GM18505 (cell line): ENCODE results near the gene MYCBP2.
A peak's percentile ranks its signal among the peaks of the same experiment; 100 is the strongest.

Source experiments
- ATAC-seq: cut with Tn5 transposase; IDR thresholded peaks from one replicate; pipeline ENCODE4 v1.9.1; 2021; ENCODE audit not compliant: unreplicated experiment
- POLR2A ChIP-seq: IDR thresholded peaks from 4 replicates; pipeline ENCODE4 v1.6.1; 2011; ENCODE audit warnings: borderline replicate concordance; ENCODE audit not compliant: insufficient read depth, insufficient read length; ENCODE audit errors: extremely low read depth

Gene MYCBP2

GRCh38 chr13:77326905-77327604, at the start of gene MYCBP2:
TSS of gene MYCBP2 (minus strand) at chr13:77327094. CDS start at chr13:77326775, 319 bp downstream.
- TF ChIP-seq POLR2A, result peak; percentile 93
- ATAC-seq, result peak; percentile 50

- no peak for TF ChIP-seq POLR2A
- ATAC-seq, result no peak
Observed at GRCh38 chr13:77375560-77376108, 48.7 kb upstream of the MYCBP2 start.

- no peak for TF ChIP-seq POLR2A
- ATAC-seq, result no peak
Observed at GRCh38 chr13:77374786-77375185, 47.9 kb upstream of the MYCBP2 start.

- no peak for TF ChIP-seq POLR2A
Observed at GRCh38 chr13:77374339-77374738, 47.4 kb upstream of the MYCBP2 start.

GRCh38 chr13:77373502-77373901, 46.6 kb upstream of the MYCBP2 start:
- TF ChIP-seq POLR2A, result no peak
- ATAC-seq, result no peak

More at GRCh38 chr13:77374339-77374738, 47.4 kb upstream of the MYCBP2 start:
- ATAC-seq, result no peak

GRCh38 chr13:77372275-77372674, 45.4 kb upstream of the MYCBP2 start:
- ATAC-seq, result no peak
- TF ChIP-seq POLR2A, result no peak

- ATAC-seq, result no peak
Observed at GRCh38 chr13:77370888-77371287, 44.0 kb upstream of the MYCBP2 start.

GRCh38 chr13:77362166-77362565, 35.3 kb upstream of the MYCBP2 start:
- TF ChIP-seq POLR2A, result no peak
- no peak for ATAC-seq

More at GRCh38 chr13:77370888-77371287, 44.0 kb upstream of the MYCBP2 start:
- no peak for TF ChIP-seq POLR2A

- no peak for TF ChIP-seq POLR2A
- no peak for ATAC-seq
Observed at GRCh38 chr13:77360032-77360685, 33.3 kb upstream of the MYCBP2 start.

GRCh38 chr13:77359171-77359570, 32.3 kb upstream of the MYCBP2 start:
- no peak for ATAC-seq
- TF ChIP-seq POLR2A, result no peak

- ATAC-seq, result no peak
- TF ChIP-seq POLR2A, result no peak
Observed at GRCh38 chr13:77358001-77358400, 31.1 kb upstream of the MYCBP2 start.

GRCh38 chr13:77356155-77356554, 29.3 kb upstream of the MYCBP2 start:
- TF ChIP-seq POLR2A, result no peak
- no peak for ATAC-seq

GRCh38 chr13:77353995-77354394, 27.1 kb upstream of the MYCBP2 start:
- TF ChIP-seq POLR2A, result no peak
- no peak for ATAC-seq

- no peak for ATAC-seq
- TF ChIP-seq POLR2A, result no peak
Observed at GRCh38 chr13:77351315-77351714, 24.4 kb upstream of the MYCBP2 start.
